ENCODE measurements around the gene SERPINB5. TPM values are rescaled to one million over a fixed set of nuclear protein-coding genes. Genes with fewer than 3 reads are reported as not detected.

Gene SERPINB5
- total and polyA plus RNA-seq, 3 donors from 2014 or later, result 1.7 to 15.6 (median 8.1) TPM

DNA sequence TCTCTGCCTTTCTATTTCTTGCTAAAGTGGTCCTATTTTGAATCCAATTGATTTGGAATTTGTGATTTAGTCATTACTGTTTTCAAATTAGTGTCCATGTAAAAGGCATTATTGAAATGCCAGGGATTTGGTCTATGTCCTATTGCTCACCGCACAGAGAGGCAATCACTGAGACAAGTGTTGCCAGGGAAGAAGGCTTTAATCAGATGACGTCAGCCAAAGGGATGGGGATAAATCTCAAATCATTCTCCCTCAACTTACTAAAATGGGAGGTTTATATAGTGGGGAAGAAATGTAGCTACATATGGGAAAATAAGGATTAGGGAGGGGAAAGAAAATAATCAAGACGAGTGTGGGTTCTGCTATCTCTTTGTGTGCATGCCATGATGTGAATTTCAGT, 75.0 kb downstream of the SERPINB5 start:
- TF ChIP-seq POLR2A (IDR thresholded peaks at IDR 0.05), result no peak
- TF ChIP-seq, protein P1, sequence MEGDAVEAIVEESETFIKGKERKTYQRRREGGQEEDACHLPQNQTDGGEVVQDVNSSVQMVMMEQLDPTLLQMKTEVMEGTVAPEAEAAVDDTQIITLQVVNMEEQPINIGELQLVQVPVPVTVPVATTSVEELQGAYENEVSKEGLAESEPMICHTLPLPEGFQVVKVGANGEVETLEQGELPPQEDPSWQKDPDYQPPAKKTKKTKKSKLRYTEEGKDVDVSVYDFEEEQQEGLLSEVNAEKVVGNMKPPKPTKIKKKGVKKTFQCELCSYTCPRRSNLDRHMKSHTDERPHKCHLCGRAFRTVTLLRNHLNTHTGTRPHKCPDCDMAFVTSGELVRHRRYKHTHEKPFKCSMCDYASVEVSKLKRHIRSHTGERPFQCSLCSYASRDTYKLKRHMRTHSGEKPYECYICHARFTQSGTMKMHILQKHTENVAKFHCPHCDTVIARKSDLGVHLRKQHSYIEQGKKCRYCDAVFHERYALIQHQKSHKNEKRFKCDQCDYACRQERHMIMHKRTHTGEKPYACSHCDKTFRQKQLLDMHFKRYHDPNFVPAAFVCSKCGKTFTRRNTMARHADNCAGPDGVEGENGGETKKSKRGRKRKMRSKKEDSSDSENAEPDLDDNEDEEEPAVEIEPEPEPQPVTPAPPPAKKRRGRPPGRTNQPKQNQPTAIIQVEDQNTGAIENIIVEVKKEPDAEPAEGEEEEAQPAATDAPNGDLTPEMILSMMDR (IDR thresholded peaks at IDR 0.05), result no peak
- no peaks in the 10 kb centered on the region for H3K27me3 ChIP-seq
- intact Hi-C loops (cut with DNase I; ENCODE audit: low total_unique reads), result no loop called here
- H3K27ac ChIP-seq, result no peak overlapping the region
- no peaks in the 10 kb centered on the region for H3K36me3 ChIP-seq (ENCODE audit: low read depth, missing control alignments)
- WGBS, 2 donors, result 73 to 86% methylated on average over 3 of the region's 3 CpGs
- H3K9me3 ChIP-seq, result no peaks in the 10 kb centered on the region
- no peaks in the 10 kb centered on the region for H3K4me1 ChIP-seq
- H3K4me3 ChIP-seq, result no peak overlapping the region
- DNase-seq, result no peak

DNA sequence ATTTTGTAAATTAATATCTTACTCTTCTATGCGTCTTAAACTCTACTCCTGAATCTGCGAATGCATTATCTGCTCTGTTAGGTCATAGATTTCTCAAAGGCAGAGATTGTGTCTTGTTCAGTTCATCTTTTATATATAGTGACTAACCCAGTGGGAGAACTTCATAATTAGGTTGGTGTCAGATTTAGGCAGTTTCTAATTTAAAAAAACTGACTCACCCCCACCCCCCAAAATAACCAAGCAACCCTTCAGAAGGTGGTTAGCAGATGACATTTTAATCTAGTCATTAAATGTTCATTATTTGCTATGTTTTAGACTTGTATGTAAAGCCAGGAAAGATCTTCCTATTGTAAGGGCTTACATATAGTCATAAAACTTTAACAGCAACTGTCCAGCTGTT, 75.8 kb downstream of the SERPINB5 start:
- 88 to 92% methylated on average over 2 of the region's 2 CpGs for WGBS, 2 donors
- no peak overlapping the region for H3K27ac ChIP-seq
- DNase-seq, result no peak

DNA sequence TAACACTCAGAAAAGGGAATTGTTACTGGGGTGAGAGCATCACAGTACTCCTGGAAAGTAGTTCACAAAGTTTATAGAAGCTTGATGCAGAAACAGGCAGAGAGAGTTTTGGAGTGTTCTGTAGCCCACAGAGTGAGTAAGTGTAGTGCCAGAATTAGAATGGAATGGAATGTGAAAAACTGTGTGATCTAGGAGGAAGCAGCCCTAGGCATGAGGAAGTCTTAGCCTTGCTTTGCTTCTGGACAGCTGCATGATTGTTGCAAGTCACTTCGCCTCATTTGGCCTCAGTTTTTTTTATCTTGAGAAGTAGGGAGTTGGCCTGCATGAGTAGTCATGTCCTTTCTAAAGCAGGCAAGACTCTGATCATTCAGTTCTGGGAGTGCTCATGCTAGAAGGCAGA, 76.3 kb downstream of the SERPINB5 start:
- no peak overlapping the region for H3K27ac ChIP-seq
- intact Hi-C loops (cut with DNase I; ENCODE audit: low total_unique reads), result no loop called here

More for the DNA sequence above, 75.8 kb downstream of the SERPINB5 start:
- H3K36me3 ChIP-seq (ENCODE audit: low read depth, missing control alignments), result no peaks in the 10 kb centered on the region
- no peaks in the 10 kb centered on the region for H3K9me3 ChIP-seq
- TF ChIP-seq, protein P1 (IDR thresholded peaks at IDR 0.05), result no peak
- no peak for TF ChIP-seq POLR2A (IDR thresholded peaks at IDR 0.05)
- no peaks in the 10 kb centered on the region for H3K4me1 ChIP-seq
- intact Hi-C loops (cut with DNase I; ENCODE audit: low total_unique reads), result no loop called here
- no peaks in the 10 kb centered on the region for H3K27me3 ChIP-seq
- H3K4me3 ChIP-seq, result no peak overlapping the region

More for the DNA sequence above, 76.3 kb downstream of the SERPINB5 start:
- WGBS, 2 donors, result 18 to 20% methylated on average over 1 of the region's 1 CpG
- no peaks in the 10 kb centered on the region for H3K4me1 ChIP-seq
- no peaks in the 10 kb centered on the region for H3K36me3 ChIP-seq (ENCODE audit: low read depth, missing control alignments)
- TF ChIP-seq POLR2A (IDR thresholded peaks at IDR 0.05), result no peak
- TF ChIP-seq, protein P1 (IDR thresholded peaks at IDR 0.05), result no peak
- no peak overlapping the region for H3K4me3 ChIP-seq
- DNase-seq, result peak; percentile 38
- no peaks in the 10 kb centered on the region for H3K9me3 ChIP-seq
- no peaks in the 10 kb centered on the region for H3K27me3 ChIP-seq

Other genes with a start within 250 kb of the SERPINB5 start
- 10 to 100 TPM; 16.0 to 20.8 TPM for gene BCL2, start 157.2 kb upstream of the SERPINB5 start, total RNA-seq
- gene BCL2, start 157.2 kb upstream of the SERPINB5 start, polyA plus RNA-seq (ENCODE audit: insufficient read depth, low read depth, low replicate concordance), result 6.3 TPM
- gene KDSR, start 109.8 kb upstream of the SERPINB5 start, total RNA-seq, result 10 to 100 TPM; 41.7 to 64.1 TPM
- 30.2 TPM for gene KDSR, start 109.8 kb upstream of the SERPINB5 start, polyA plus RNA-seq (ENCODE audit: insufficient read depth, low read depth, low replicate concordance)
- gene VPS4B, start 54.5 kb upstream of the SERPINB5 start, total RNA-seq, result 10 to 100 TPM; 25.6 to 30.9 TPM
- 36.0 TPM for gene VPS4B, start 54.5 kb upstream of the SERPINB5 start, polyA plus RNA-seq (ENCODE audit: insufficient read depth, low read depth, low replicate concordance)
- gene SERPINB12, start 65.4 kb downstream of the SERPINB5 start, total RNA-seq, result under 1 TPM; 0.56 to 0.94 TPM
- 1.1 TPM for gene SERPINB12, start 65.4 kb downstream of the SERPINB5 start, polyA plus RNA-seq (ENCODE audit: insufficient read depth, low read depth, low replicate concordance)
- gene SERPINB13, start 110.4 kb downstream of the SERPINB5 start, total RNA-seq, result not detected
- gene SERPINB13, start 110.4 kb downstream of the SERPINB5 start, polyA plus RNA-seq (ENCODE audit: insufficient read depth, low read depth, low replicate concordance), result not detected
- gene SERPINB4, start 167.3 kb downstream of the SERPINB5 start, total RNA-seq, result under 1 TPM in 1 of 2 donors, not detected in 1; 0.24 TPM
- 0.90 TPM for gene SERPINB4, start 167.3 kb downstream of the SERPINB5 start, polyA plus RNA-seq (ENCODE audit: insufficient read depth, low read depth, low replicate concordance)
- 1 to 10 TPM in 1 of 2 donors, under 1 TPM in 1; 0.74 to 1.1 TPM for gene SERPINB3, start 184.9 kb downstream of the SERPINB5 start, total RNA-seq
- gene SERPINB3, start 184.9 kb downstream of the SERPINB5 start, polyA plus RNA-seq (ENCODE audit: insufficient read depth, low read depth, low replicate concordance), result 2.4 TPM
- 1 to 10 TPM in 1 of 2 donors, under 1 TPM in 1; 0.50 to 2.0 TPM for gene SERPINB11, start 226.0 kb downstream of the SERPINB5 start, total RNA-seq
- gene SERPINB11, start 226.0 kb downstream of the SERPINB5 start, polyA plus RNA-seq (ENCODE audit: insufficient read depth, low read depth, low replicate concordance), result 0.34 TPM

All from testis (tissue), 3 donors.